Brain microvascular endothelial cell (primary cell): ENCODE results near the gene ADGRD2.

Experiments
- DNase-seq: peaks from one replicate; pipeline ENCODE4 v3.0.0-alpha.2; 2020
- H3K27ac ChIP-seq: fragments of 250-450 bp; sonication (Bioruptor Pico); 2 replicates; pipeline ENCODE4 v1.5.1; 2020; ENCODE audit warnings: mild to moderate bottlenecking, moderate library complexity
- H3K27me3 ChIP-seq: fragments of 250-450 bp; sonication (Bioruptor Pico); replicated peaks from 2 replicates; pipeline ENCODE4 v1.5.1; 2020; ENCODE audit warnings: mild to moderate bottlenecking
- H3K36me3 ChIP-seq: fragments of 250-450 bp; sonication (Bioruptor Pico); replicated peaks from 2 replicates; pipeline ENCODE4 v1.5.1; 2020; ENCODE audit warnings: mild to moderate bottlenecking
- H3K4me3 ChIP-seq: 2 replicates; pipeline ENCODE4 v1.5.1; 2011; ENCODE audit warnings: low read depth, mild to moderate bottlenecking, control low read depth, low read length, moderate library complexity
- CTCF ChIP-seq: IDR thresholded peaks from 2 replicates; pipeline ENCODE4 v1.5.1; 2011; ENCODE audit warnings: low read depth, mild to moderate bottlenecking, moderate library complexity, low read length, control low read depth, inconsistent platforms; ENCODE audit errors: missing control alignments
- in situ Hi-C: cut with HindIII; loops from 2 replicates; pipeline ENCODE4 v1.10.0; 2017; ENCODE audit warnings: low sequenced_read_pairs, low pct_ligation_motif_present

ADGRD2 gene

GRCh38 chr9:124489222-124489621, 39.0 kb downstream of the ADGRD2 start:
- in situ Hi-C loops = no loop called here
- no peak overlapping the region for H3K4me3 ChIP-seq
- no peaks in the 10 kb centered on the region for H3K36me3 ChIP-seq
- H3K27me3 ChIP-seq = peaks cover 42% of the 10 kb centered on the region
- no peak for DNase-seq
- no peak overlapping the region for H3K27ac ChIP-seq
- TF ChIP-seq CTCF = no peak

DNA sequence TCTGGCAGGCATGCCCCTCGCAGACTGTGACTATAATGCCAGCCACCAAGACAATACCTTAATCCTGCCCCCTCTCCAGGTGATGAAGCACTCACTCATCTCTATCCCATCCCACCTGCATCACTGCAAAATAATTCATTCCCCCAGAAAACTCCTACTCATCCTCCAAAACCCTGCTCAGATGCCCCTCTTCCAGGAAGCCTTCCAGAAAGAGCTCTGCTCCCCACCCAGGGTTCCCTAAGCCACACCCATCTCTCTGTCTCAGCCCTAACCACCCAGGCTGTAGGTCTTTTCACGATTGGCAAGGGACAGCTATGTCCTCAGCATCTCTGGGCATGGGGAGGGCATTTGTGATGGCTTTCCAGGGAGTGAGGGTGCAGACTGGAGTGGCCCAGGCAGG, 39.8 kb downstream of the ADGRD2 start:
- in situ Hi-C loops = no loop called here
- peaks cover 41% of the 10 kb centered on the region for H3K27me3 ChIP-seq
- no peak for DNase-seq
- TF ChIP-seq CTCF = no peak
- H3K36me3 ChIP-seq = no peaks in the 10 kb centered on the region
- no peak overlapping the region for H3K4me3 ChIP-seq
- H3K27ac ChIP-seq = no peak overlapping the region

GRCh38 chr9:124491049-124491975, 41.1 kb downstream of the ADGRD2 start:
- Histone ChIP-seq H3K27me3 (peaks cover 30% of the 10 kb centered on the region), H3K4me3 (no peak overlapping the region), H3K27ac (no peak overlapping the region), H3K36me3 (no peaks in the 10 kb centered on the region)
- no peak for TF ChIP-seq CTCF
- DNase-seq = no peak
- in situ Hi-C loops = no loop called here

DNA sequence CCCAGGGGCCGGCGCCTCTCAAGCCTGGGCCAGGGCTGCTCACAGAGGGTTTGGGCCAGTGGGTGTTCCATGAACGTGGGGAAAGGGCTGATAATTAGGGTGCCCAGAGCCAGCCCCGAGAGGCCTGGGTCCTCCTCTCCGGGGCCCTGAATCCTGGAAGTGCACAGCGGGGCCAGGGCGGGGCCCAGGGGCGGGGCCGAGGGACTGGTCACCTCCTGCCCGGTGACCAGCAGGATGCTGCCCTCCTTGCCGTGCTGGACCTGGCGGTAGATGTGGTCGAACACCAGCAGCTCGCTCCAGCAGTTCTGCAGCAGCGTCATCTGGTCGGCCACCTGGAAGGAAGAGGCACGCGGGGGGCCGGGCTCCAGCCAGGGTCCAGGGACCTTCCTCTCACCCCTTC, 42.6 kb downstream of the ADGRD2 start:
- no peak for DNase-seq
- H3K27ac ChIP-seq = no peak overlapping the region
- no peaks in the 10 kb centered on the region for H3K36me3 ChIP-seq
- no peak for TF ChIP-seq CTCF
- in situ Hi-C loops = no loop called here
- no peak overlapping the region for H3K4me3 ChIP-seq
- peaks cover 17% of the 10 kb centered on the region for H3K27me3 ChIP-seq

DNA sequence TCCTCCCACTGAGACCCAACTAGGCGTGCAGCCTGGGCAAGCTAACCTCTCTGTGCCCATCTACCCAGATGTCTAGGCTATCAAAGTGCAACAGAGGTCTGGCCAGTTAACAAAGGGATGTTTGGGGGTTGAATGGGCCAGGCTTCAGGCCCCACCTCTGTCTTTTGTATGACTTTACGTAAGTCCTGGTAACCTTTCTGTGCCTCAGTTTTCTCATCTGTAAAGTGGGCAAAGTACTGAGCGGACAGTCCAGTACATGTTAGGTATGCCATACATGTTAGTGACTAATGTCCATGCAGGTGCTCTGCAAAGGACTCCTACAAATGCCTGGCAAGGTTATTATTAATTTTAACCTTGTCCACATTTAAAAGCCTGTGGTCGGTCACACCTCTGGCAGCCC, 43.0 kb downstream of the ADGRD2 start:
- no peak for DNase-seq
- H3K4me3 ChIP-seq = no peak overlapping the region
- TF ChIP-seq CTCF = no peak
- in situ Hi-C loops = no loop called here
- H3K27me3 ChIP-seq = peaks cover 15% of the 10 kb centered on the region
- no peaks in the 10 kb centered on the region for H3K36me3 ChIP-seq
- no peak overlapping the region for H3K27ac ChIP-seq
